HG03045 (cell line): Measurements from ENCODE around the gene RNF13.
"Not testable (repeated sequence)": the region's sequence is repeated elsewhere in the genome, so short reads cannot be mapped to it uniquely, and the experiment has no call there.

ENCODE experiments used
- ATAC-seq: cut with Tn5 transposase; IDR thresholded peaks from one replicate; pipeline ENCODE4 v1.9.1; 2021; ENCODE audit warnings: mild to moderate bottlenecking, moderate library complexity; ENCODE audit not compliant: unreplicated experiment

The RNF13 gene

DNA sequence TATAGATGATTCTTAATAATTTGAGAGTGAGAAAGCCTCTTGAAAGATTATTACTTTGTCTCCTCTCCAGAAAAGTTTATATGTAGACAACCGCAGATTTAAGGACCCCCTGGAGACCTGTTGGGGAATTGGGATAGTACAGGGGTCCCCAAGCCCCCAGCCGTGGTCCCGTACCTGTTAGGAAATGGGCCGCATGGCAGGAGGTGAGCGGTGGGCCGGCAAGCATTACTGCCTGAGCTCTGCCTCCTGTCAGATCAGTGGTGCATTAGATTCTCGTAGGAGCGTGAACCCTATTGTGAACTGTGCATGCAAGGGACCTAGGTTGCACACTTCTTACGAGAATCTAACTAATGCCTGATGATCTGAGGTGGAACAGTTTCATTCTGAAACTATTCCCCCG is 79.4 kb downstream of the RNF13 start:
- no peak for ATAC-seq

DNA sequence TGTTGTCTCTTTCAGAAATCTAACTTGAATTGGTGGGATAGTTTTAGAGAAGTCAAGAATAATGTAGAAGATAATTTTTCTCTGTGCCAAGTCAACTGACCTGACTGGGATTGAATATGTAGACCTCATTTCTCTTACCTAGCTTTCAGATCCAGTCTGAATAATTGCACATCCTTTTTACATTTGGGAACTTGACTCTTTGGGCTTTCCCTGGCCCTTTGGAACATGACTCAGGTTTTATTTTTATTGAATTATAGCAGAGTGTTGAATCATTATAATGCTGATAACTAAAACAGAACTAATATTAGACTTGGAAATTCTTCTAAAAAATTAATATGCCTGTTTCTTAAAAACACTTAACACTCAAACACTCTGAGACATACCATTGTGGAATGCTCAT is 81.2 kb downstream of the RNF13 start:
- ATAC-seq, result no peak

DNA sequence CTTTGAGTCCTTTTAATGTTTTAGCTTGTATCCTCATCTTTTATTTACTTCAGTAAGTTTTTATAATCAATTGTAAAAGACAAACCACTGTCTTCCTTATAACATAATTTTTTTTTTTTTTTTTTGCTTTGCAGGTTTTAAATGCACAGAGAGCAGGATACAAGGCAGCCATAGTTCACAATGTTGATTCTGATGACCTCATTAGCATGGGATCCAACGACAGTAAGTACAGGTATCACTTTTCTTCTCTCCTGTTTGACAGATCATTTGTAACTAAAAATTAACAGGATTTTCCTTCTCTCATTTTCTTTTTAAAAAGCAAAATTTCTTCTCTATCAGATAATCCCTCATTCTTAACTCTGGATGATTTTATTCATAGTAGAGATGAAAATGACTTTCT is 82.3 kb downstream of the RNF13 start:
- no peak for ATAC-seq

DNA sequence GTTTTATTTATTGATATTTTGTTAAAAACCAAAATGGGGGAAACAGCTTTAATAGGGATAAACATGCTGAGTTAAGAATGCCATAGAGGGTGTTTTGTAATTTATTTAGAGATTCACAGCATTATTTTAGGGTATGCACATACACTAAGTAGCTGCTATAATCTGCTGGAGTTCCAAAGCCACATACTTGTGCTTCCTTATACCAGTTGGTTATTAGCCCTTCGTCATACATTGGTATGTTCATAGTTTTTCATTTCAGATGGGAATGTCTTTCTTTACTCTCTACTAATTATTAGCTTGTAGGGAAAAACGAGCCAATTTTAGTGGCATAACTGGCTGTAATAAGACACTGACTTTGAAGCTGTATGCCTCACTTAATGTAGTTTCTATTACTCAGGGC is 82.8 kb downstream of the RNF13 start:
- ATAC-seq, result no peak

DNA sequence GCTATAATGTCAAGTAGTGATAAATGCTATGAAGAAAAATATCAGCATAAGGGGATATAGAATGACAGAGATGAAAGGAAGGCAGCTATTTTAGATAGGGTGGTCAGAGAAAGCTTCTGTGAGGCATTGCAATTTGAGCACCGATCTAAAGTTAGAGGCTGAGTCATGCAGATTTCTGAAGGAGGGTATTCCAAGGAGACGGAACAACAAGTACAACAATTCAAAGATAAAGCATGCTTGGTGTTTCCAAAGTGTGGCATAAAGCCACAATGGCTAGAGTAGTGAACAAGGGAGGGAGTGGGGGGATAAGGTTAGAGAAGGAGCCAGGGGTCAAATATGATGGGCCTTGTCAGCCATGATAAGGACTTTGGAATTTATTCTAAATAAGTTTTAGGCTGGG is 85.8 kb downstream of the RNF13 start:
- ATAC-seq, result no peak

DNA sequence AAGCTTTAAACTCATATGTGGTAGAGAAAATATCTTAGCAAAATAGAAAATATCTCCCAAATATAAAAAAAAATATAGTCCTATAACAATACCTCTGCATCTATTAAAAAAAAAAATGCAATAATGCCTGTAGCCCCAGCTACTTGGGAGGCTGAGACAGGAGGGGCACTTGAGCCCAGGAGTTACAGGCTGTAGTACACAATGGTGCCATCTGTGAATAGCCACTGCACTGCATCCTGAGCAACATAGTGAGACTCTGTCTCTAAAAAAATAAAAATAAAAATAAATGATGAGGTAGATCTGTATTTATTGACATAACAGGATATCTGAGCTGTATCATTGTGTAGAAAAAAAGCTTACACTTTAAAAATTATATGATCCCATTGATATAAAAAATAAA is 87.3 kb downstream of the RNF13 start:
- ATAC-seq, result no peak

DNA sequence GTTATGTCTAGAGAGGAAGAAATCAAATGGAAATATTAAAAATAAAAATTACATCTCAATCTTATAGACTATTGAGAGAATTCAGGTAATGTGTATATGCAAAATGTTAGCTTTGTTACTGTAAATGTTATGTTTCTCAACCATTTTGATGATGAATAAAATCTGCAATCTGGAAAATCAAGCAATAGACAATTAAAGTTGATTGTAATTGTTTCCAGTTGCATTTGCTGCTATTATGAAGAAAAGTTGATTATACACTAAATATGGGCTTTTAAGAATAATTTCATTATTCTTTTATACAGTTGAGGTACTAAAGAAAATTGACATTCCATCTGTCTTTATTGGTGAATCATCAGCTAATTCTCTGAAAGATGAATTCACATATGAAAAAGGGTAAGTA is 88.8 kb downstream of the RNF13 start:
- no peak for ATAC-seq

DNA sequence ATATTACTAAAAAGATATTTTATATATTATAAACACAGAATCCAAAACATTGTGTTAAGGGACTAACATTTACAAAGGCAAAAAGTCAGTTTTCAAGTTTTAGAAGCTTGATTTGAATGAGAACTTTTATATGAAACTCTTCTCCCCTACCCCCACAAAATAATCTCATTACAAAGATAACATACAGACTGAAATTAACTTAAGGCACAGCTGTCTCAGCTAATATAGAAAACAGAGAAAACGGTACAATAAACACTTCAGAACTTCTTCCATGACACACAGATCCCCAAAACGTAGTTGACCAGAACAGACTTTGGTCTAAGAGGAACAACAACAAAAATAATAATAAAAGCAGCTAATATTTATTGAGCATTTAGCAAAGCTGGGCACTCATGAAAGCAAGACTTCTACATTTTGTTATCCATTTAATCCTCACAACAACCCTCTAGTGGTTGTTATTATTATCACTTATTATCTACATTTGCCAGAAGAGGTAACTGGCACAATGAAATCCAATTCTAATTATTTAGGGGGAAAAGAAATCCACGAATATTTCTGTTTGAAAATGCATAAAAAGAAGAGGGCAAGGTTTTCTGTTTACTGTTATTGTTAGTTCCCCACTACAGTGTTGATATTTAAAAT is 89.6 kb downstream of the RNF13 start:
- ATAC-seq, result no peak

DNA sequence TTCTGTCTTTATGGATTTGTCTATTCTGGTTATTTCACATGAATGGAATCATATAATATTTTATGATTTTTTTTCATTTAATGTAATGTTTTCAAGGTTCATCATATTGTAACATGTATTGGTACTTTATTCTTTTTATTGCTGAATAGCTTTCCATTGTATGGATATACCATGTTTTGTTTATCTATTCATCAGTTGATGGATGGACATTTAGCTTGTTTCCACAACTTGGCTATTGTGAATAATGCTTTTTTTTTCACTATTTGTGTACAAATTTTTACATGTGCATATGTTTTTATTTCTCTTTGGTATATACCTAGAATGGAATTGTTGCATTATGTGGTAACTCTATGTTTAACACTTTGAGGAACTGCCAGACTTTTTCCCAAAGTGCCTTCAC is 93.0 kb downstream of the RNF13 start:
- ATAC-seq, result no peak

DNA sequence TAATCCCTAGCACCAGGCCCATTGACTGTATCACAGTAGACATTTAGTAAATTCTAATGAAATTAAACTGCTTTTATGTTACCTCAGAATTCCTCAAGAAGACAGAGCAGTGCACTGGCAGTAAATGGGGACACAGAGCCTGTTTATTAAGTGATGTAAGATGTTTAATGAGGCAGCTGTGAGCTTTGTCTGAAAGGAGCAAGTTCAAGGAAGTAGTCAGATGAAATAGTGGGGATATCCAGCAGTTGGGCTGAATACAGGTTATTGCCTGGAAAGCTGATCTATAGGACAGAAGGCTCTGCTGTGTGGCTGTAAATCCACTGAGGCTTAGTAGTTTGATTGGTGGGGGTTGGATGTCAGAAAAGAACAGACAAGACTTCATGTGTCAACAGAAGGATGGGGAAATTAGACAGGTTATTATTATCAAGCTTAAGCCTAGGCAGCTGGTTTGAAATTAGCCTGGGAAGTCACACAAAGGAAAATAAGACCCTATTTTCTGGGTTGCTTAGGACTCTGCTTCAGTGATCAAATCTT is 95.5 kb downstream of the RNF13 start:
- no peak for ATAC-seq

DNA sequence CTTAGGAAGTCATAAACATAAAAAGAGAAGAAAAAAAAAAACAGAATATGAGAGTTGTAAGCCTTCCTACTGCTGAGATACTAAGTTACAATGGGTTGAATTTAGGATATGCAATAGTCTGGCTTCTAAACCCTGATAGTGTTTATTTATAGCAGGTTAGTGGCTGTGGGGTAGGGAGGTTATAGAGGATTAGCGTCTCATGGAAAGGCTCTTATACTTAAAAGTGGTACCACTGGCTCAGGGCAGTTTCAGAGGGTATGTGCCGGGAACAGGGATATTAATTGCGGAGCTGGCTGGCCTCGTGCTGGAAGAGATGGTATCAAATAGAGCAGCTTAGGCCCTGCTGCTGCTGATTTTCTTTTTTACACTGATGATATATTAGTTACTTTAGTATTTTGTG is 96.9 kb downstream of the RNF13 start:
- no peak for ATAC-seq

DNA sequence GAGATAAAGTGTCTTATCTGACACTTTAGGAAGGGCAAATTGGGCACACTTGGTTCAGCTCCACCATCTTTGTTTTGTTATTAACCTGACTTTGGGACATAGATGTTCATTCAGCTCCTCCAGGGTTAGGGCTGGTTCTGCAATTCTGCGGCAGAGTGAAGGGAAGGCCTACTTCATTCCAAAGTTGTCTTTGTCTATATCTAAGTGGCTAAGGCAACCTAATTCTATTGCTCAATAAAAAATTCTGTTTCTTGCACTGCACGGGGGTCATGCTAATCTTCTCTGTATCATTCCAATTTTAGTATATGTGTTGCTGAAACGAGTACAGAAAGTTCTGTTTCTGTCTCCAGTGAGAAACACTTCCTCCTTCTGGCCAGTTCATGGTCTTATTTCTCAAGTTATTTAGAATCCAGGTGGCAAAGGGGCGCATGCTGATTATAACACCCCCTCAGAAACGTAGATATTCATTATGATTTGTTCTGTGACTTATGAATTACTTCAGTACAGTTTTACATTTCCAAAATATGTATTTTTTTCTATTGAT is 104.2 kb downstream of the RNF13 start:
- no peak for ATAC-seq

DNA sequence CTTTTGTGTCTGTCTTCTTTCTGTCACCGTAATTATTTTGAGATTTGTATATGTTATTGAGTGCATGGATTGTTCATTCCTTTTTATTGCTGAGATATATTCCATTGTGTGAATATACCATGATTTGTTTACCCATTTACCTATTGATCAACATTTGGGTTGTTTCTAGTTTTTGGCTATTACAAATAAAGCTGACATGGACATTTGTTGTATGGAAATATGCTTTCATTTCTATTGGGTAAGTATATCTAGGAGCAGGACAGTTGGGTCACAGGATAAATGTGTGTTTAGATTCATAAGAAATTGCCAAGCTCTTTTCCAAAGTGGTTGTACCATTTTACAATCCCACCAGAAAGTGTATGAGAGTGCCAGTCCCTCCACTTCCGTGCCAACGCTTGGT is 106.5 kb downstream of the RNF13 start:
- no peak for ATAC-seq

DNA sequence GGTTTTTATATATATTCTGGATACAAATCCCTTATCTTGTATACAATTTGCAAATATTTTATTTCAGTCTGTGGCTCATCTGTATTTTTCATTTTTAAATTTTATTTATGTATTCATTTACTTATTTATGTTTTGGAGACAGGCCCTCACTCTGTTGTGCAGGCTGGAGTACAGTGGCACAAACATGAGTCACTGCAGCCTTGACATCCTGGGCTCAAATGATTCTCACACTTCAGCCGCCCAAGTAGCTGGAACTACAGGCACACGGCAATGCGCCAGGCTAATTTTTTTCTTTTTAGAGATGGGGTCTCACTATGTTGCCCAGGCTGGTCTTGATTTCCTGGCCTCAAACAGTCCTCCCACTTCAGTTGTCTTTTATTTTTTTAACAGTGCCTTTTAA is 107.1 kb downstream of the RNF13 start:
- no peak for ATAC-seq

DNA sequence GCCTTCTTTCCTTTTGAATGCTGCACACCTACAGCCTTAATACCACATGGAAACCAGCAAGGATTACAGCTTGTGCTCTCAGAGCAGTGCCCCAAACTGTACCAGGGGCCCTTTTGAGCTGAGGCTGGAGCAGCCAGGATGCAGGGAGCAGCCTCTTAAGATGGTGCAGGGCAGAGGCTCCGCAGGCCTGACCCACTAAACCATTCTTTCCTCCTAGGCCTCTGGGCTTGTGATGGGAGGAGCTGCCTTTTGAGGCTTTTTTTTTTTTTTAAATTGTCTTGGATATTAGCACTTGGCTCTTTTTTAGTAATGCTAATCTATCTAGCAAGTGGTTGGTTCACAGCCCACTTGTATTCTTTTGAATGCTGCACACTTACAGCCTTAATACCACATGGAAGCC is 120.0 kb downstream of the RNF13 start:
- no peak for ATAC-seq

DNA sequence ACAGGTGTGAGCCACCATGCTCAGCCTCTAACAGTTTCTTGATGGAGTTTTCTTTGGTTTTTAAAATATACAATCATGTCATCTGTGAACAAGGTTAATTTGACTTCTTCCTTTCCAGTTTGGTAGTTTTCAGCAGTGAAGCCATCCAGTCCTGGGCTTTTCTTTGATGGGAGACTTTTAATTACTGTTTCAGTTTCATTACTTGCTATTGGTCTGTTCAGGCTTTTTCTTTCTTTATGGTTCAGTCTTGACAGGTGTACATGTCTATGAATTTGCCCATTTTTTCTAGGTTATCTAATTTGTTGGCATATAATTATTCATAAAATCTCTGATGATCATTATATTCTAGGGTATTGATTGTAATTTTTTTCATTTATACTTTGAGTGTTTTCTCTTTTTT is 120.8 kb downstream of the RNF13 start:
- no peak for ATAC-seq

DNA sequence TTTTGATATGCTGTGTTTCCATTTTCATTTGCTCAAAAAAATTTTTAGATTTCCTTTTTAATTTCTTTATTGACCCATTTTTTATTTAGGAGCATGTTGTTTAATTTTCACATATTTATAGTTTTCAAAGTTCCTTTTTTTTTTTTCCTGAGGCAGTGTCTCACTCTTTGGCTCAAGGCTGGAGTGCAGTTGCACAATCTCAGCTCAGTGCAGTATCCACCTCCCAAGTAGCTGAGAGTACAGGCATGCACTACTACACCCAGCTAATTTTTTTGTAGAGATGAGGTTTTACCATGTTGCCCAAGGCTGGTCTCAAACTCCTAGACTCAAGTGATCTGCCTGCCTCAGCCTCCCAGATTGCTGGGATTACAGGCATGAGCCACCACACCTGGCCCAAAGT is 121.5 kb downstream of the RNF13 start:
- no peak for ATAC-seq

DNA sequence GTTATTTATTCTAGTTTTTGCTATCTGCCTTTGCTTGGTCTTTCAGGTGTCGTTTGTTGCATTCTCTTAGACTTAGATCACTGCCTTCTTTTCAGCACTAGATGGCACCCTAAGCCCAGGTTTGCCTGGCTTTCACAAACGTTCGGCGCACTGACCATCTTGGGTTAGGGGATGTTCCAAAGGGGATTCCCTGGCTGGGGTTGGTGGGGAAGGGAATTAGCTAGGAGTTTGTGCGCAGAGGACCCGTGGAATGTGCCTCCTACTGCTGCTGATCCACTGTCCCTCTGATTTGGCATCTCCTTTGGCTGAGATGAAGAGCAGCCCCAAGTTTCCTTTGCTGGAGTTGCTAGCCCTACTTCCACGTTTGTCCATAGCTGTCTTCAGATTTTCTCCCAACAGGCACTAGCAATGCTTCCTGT is 123.8 kb downstream of the RNF13 start:
- no peak for ATAC-seq

DNA sequence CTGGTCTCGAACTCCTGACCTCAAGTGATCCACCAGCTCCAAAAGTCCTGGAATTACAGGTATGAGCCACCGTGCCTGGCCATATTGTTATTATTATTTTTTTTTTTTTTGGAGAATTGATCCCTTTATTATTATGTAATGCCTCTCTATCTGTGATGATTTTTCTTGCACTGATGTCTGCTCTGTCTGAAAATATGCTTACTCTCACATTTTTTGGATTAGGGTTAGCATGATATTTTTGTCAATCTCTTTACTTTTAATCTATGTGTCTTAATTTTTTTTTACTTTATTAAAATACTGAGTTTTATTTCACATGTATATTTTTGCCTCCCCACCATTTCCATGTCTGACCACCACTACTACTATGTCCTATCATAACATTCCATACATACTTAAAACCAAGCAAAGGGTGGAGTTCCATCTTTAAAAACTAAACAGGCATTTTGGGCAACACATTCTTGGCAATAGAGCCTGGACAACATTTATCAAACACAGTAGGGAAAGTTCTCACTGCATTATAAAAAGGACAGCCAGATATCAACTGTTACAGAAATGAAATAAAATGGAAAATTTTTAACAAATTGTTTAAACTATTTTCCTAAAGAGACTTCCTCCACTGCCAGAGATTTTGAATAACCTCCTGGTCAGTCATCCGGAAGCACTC is 125.5 kb downstream of the RNF13 start:
- not testable (repeated sequence) for ATAC-seq

DNA sequence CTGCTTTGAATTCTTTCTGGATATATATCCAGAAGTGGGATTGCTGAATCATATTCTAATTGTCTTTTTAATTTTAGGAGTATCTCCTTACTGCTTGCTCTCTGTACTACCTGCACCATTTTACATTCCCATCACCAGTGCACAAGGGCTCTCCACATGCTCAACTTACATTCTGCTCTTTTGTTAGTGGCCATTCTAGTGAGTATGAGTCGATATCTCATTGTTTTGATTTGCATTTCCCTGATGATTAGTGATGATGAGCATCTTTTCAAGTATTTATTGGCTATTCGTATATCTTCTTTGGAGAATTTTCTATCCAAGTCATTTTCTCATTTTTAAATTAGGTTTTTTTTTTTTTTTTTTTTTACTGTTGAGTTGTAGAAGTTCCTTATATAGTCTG is 128.2 kb downstream of the RNF13 start:
- ATAC-seq, result no peak

DNA sequence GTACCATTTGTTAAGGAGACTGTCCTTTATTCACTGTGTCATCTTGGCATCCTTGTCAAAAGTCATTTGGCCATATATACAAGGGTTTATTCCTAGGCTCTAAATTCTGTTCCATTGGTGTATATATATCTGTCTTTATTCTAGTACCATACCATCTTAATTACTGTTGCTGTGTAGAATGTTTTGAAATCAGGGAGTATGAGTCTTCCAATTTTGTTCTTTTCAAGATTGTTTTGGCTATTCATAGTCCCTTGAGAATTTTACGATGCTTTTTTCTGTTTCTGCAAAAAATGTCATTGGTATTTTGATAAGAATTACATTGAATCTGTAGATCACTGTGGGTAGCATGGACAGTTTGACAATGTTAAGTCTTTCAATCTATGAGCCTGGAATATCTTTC is 128.9 kb downstream of the RNF13 start:
- ATAC-seq, result no peak

DNA sequence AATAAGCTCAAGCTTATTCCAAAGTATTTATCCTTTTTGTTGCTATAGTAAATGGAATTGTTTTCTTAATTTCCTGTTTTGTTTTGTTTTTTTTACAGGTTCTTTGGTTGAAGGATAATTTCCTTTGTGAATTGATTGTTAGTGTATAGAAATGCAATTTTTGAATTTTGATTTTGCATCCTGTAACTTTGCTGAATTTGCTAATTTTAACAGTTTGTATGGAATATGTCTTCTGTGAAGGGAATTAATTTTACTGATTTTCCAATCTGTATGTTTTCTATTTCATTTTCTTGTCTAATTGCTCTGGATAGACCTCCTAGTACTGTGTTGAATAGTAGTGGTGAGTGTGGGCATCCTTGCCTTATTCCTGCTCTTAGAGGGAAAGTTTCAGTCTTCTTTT is 129.4 kb downstream of the RNF13 start:
- no peak for ATAC-seq
